ENCODE results near the gene ZNF438.

ZNF438 gene

GRCh38 chr10:31036209-31036608 is 4.5 kb upstream of the ZNF438 start:
- Histone ChIP-seq H4K8ac (ENCODE audit: low read length) (no peak overlapping the region), H2BK5ac (ENCODE audit: low read depth, low read length, poor library complexity, severe bottlenecking) (no peak overlapping the region), H4K91ac (ENCODE audit: low read length) (peak overlapping the region; percentile 31), H3K4me2 (ENCODE audit: low read length, poor library complexity, severe bottlenecking) (no peak overlapping the region), H3K23ac (ENCODE audit: low read length in 2 of 2) (no peak overlapping the region), H3K79me1 (replicated peaks; ENCODE audit: low read length, poor library complexity, severe bottlenecking) (no peaks in the 10 kb centered on the region), H2BK120ac (ENCODE audit: low read depth, low read length) (no peak overlapping the region), H3K9me3 (ENCODE audit: control insufficient read depth, low read length) (no peaks in the 10 kb centered on the region), H3K14ac (ENCODE audit: low read length in 2 of 2) (no peak overlapping the region), H3K36me3 (ENCODE audit: control insufficient read depth in 1 of 2, insufficient read depth in 2 of 2, low read depth in 1 of 2, low read length in 2 of 2) (no peaks in the 10 kb centered on the region), H2AK5ac (ENCODE audit: low read length, severe bottlenecking) (no peak overlapping the region), H2BK15ac (ENCODE audit: low read depth, poor library complexity, severe bottlenecking) (no peak overlapping the region), H3K4me1 (ENCODE audit: control insufficient read depth, insufficient read depth, low read depth, low read length) (no peaks in the 10 kb centered on the region), H3K27ac (ENCODE audit: low read length, poor library complexity, severe bottlenecking) (no peak overlapping the region), H3K9ac (ENCODE audit: low read length) (no peak overlapping the region), H2AFZ (ENCODE audit: low read depth, low read length) (no peak overlapping the region), H3K27me3 (ENCODE audit: control insufficient read depth in 1 of 2, insufficient read depth in 1 of 2, low read length in 2 of 2) (no peaks in the 10 kb centered on the region), H3K4ac (ENCODE audit: low read depth in 1 of 2, low read length in 2 of 2) (peak overlapping the region in 1 of 2 experiments; percentile 29), H3K18ac (ENCODE audit: low read depth in 1 of 2, low read length in 2 of 2) (peak overlapping the region in 1 of 2 experiments; percentile 29), H3K4me3 (ENCODE audit: insufficient read depth in 1 of 2, low read depth in 1 of 2, low read length in 2 of 2) (no peak overlapping the region), H2BK12ac (ENCODE audit: low read length in 2 of 2) (peak overlapping the region in 1 of 2 experiments; percentile 4)
- WGBS = 35% methylated on average over 4 of the region's 4 CpGs
- DNase-seq = peak; percentile 31

GRCh38 chr10:31035266-31035798 is 3.7 kb upstream of the ZNF438 start:
- H4K8ac ChIP-seq (ENCODE audit: low read length) = no peak overlapping the region
- no peak overlapping the region for H3K9ac ChIP-seq (ENCODE audit: low read length)
- H3K4me1 ChIP-seq (ENCODE audit: control insufficient read depth, insufficient read depth, low read depth, low read length) = no peaks in the 10 kb centered on the region
- no peak overlapping the region for H3K27ac ChIP-seq (ENCODE audit: low read length, poor library complexity, severe bottlenecking)
- H3K23ac ChIP-seq (ENCODE audit: low read length in 2 of 2) = no peak overlapping the region
- H3K27me3 ChIP-seq (ENCODE audit: control insufficient read depth in 1 of 2, insufficient read depth in 1 of 2, low read length in 2 of 2) = no peaks in the 10 kb centered on the region
- DNase-seq = no peak
- no peak overlapping the region for H3K4me3 ChIP-seq (ENCODE audit: insufficient read depth in 1 of 2, low read depth in 1 of 2, low read length in 2 of 2)
- H2BK120ac ChIP-seq (ENCODE audit: low read depth, low read length) = no peak overlapping the region
- no peaks in the 10 kb centered on the region for H3K36me3 ChIP-seq (ENCODE audit: control insufficient read depth in 1 of 2, insufficient read depth in 2 of 2, low read depth in 1 of 2, low read length in 2 of 2)
- no peak overlapping the region for H2AK5ac ChIP-seq (ENCODE audit: low read length, severe bottlenecking)
- no peak overlapping the region for H3K4me2 ChIP-seq (ENCODE audit: low read length, poor library complexity, severe bottlenecking)
- H3K18ac ChIP-seq (ENCODE audit: low read depth in 1 of 2, low read length in 2 of 2) = peak overlapping the region in 1 of 2 experiments; percentile 72
- H2BK15ac ChIP-seq (ENCODE audit: low read depth, poor library complexity, severe bottlenecking) = no peak overlapping the region
- peaks cover 4% of the 10 kb centered on the region for H3K79me1 ChIP-seq (replicated peaks; ENCODE audit: low read length, poor library complexity, severe bottlenecking)
- WGBS = no CpG with 5 or more reads among the region's 1 CpG
- no peak overlapping the region for H2BK5ac ChIP-seq (ENCODE audit: low read depth, low read length, poor library complexity, severe bottlenecking)
- H4K91ac ChIP-seq (ENCODE audit: low read length) = no peak overlapping the region
- no peaks in the 10 kb centered on the region for H3K9me3 ChIP-seq (ENCODE audit: control insufficient read depth, low read length)
- no peak overlapping the region for H2BK12ac ChIP-seq (ENCODE audit: low read length in 2 of 2)
- H2AFZ ChIP-seq (ENCODE audit: low read depth, low read length) = no peak overlapping the region
- H3K14ac ChIP-seq (ENCODE audit: low read length in 2 of 2) = no peak overlapping the region
- H3K4ac ChIP-seq (ENCODE audit: low read depth in 1 of 2, low read length in 2 of 2) = peak overlapping the region in 1 of 2 experiments; percentile 38

GRCh38 chr10:31034098-31034909 is 2.6 kb upstream of the ZNF438 start:
- peak overlapping the region in 1 of 2 experiments; percentile 45 for H3K18ac ChIP-seq (ENCODE audit: low read depth in 1 of 2, low read length in 2 of 2)
- peak overlapping the region; percentile 76 for H2AK5ac ChIP-seq (ENCODE audit: low read length, severe bottlenecking)
- H3K4me1 ChIP-seq (ENCODE audit: control insufficient read depth, insufficient read depth, low read depth, low read length) = no peaks in the 10 kb centered on the region
- no peaks in the 10 kb centered on the region for H3K27me3 ChIP-seq (ENCODE audit: control insufficient read depth in 1 of 2, insufficient read depth in 1 of 2, low read length in 2 of 2)
- peaks cover 8% of the 10 kb centered on the region for H3K79me1 ChIP-seq (replicated peaks; ENCODE audit: low read length, poor library complexity, severe bottlenecking)
- peak overlapping the region in 1 of 2 experiments; percentile 28 for H2BK12ac ChIP-seq (ENCODE audit: low read length in 2 of 2)
- H3K36me3 ChIP-seq (ENCODE audit: control insufficient read depth in 1 of 2, insufficient read depth in 2 of 2, low read depth in 1 of 2, low read length in 2 of 2) = no peaks in the 10 kb centered on the region
- peak; percentile 94 for DNase-seq
- 39% methylated on average over 2 of the region's 2 CpGs for WGBS
- no peak overlapping the region for H2BK15ac ChIP-seq (ENCODE audit: low read depth, poor library complexity, severe bottlenecking)
- H3K23ac ChIP-seq (ENCODE audit: low read length in 2 of 2) = no peak overlapping the region
- no peaks in the 10 kb centered on the region for H3K9me3 ChIP-seq (ENCODE audit: control insufficient read depth, low read length)
- H3K27ac ChIP-seq (ENCODE audit: low read length, poor library complexity, severe bottlenecking) = peak overlapping the region; percentile 91
- no peak overlapping the region for H3K14ac ChIP-seq (ENCODE audit: low read length in 2 of 2)
- peak overlapping the region in 1 of 2 experiments; percentile 3 for H3K4me3 ChIP-seq (ENCODE audit: insufficient read depth in 1 of 2, low read depth in 1 of 2, low read length in 2 of 2)
- no peak overlapping the region for H4K8ac ChIP-seq (ENCODE audit: low read length)
- no peak overlapping the region for H2AFZ ChIP-seq (ENCODE audit: low read depth, low read length)
- peak overlapping the region in 1 of 2 experiments; percentile 56 for H3K4ac ChIP-seq (ENCODE audit: low read depth in 1 of 2, low read length in 2 of 2)
- no peak overlapping the region for H4K91ac ChIP-seq (ENCODE audit: low read length)
- H2BK120ac ChIP-seq (ENCODE audit: low read depth, low read length) = no peak overlapping the region
- H2BK5ac ChIP-seq (ENCODE audit: low read depth, low read length, poor library complexity, severe bottlenecking) = no peak overlapping the region
- no peak overlapping the region for H3K4me2 ChIP-seq (ENCODE audit: low read length, poor library complexity, severe bottlenecking)
- peak overlapping the region; percentile 51 for H3K9ac ChIP-seq (ENCODE audit: low read length)

- Histone ChIP-seq H3K79me1 (replicated peaks; ENCODE audit: low read length, poor library complexity, severe bottlenecking) (peaks cover 10% of the 10 kb centered on the region), H2BK12ac (ENCODE audit: low read length in 2 of 2) (no peak overlapping the region), H3K4me1 (ENCODE audit: control insufficient read depth, insufficient read depth, low read depth, low read length) (no peaks in the 10 kb centered on the region), H2AFZ (ENCODE audit: low read depth, low read length) (no peak overlapping the region), H4K91ac (ENCODE audit: low read length) (no peak overlapping the region), H3K27me3 (ENCODE audit: control insufficient read depth in 1 of 2, insufficient read depth in 1 of 2, low read length in 2 of 2) (no peaks in the 10 kb centered on the region), H3K14ac (ENCODE audit: low read length in 2 of 2) (no peak overlapping the region), H3K9me3 (ENCODE audit: control insufficient read depth, low read length) (no peaks in the 10 kb centered on the region), H2AK5ac (ENCODE audit: low read length, severe bottlenecking) (peak overlapping the region; percentile 41), H2BK5ac (ENCODE audit: low read depth, low read length, poor library complexity, severe bottlenecking) (no peak overlapping the region), H3K18ac (ENCODE audit: low read depth in 1 of 2, low read length in 2 of 2) (no peak overlapping the region), H3K4me3 (ENCODE audit: insufficient read depth in 1 of 2, low read depth in 1 of 2, low read length in 2 of 2) (peak overlapping the region in 1 of 2 experiments; percentile 81), H3K27ac (ENCODE audit: low read length, poor library complexity, severe bottlenecking) (no peak overlapping the region), H2BK120ac (ENCODE audit: low read depth, low read length) (no peak overlapping the region), H3K23ac (ENCODE audit: low read length in 2 of 2) (no peak overlapping the region), H3K36me3 (ENCODE audit: control insufficient read depth in 1 of 2, insufficient read depth in 2 of 2, low read depth in 1 of 2, low read length in 2 of 2) (no peaks in the 10 kb centered on the region), H3K4me2 (ENCODE audit: low read length, poor library complexity, severe bottlenecking) (no peak overlapping the region), H4K8ac (ENCODE audit: low read length) (no peak overlapping the region), H3K9ac (ENCODE audit: low read length) (peak overlapping the region; percentile 97), H2BK15ac (ENCODE audit: low read depth, poor library complexity, severe bottlenecking) (no peak overlapping the region), H3K4ac (ENCODE audit: low read depth in 1 of 2, low read length in 2 of 2) (no peak overlapping the region)
- no peak for DNase-seq
- WGBS = 94% methylated on average over 6 of the region's 6 CpGs
Observed at GRCh38 chr10:31033147-31033546, 1.5 kb upstream of the ZNF438 start.

All from mesenchymal stem cell (in vitro differentiated cells and primary cell).